HepG2 (cell line): ENCODE data around the gene JKAMP. TPM values are rescaled to one million over a fixed set of nuclear protein-coding genes. Genes with fewer than 3 reads are reported as not detected.

Experiments used
- ATF1 ChIP-seq: IDR thresholded peaks from 2 replicates; pipeline ENCODE4 v1.6.1; 2016; ENCODE audit warnings: mild to moderate bottlenecking, control low read depth
- CBX1 ChIP-seq: IDR thresholded peaks from one replicate; pipeline ENCODE4 v1.6.1; 2016; ENCODE audit warnings: antibody characterized with exemption, low read depth
- NR2F2 ChIP-seq: IDR thresholded peaks from 2 replicates; pipeline ENCODE4 v1.6.1; 2012; ENCODE audit warnings: low read depth, inconsistent platforms, borderline replicate concordance
- RXRA ChIP-seq: sonication (generic); formaldehyde crosslinking; IDR thresholded peaks from 2 replicates; pipeline ENCODE4 v1.5.1; 2020; ENCODE audit warnings: missing genetic modification reagents
- ZFX ChIP-seq: sonication (generic); formaldehyde crosslinking; IDR thresholded peaks from 2 replicates; pipeline ENCODE4 v1.4.0; 2020; ENCODE audit warnings: mild to moderate bottlenecking, low read depth, missing genetic modification reagents, moderate library complexity
- polyA plus RNA-seq, 8 experiments: library from polyadenylated mRNA; depleted of rRNA in 3 of 8; stranded (reverse) in 7 of 8; unstranded in 1 of 8; fragments of >200 nt; fragmentation: Illumina TruSeq in 4 of 8; extraction: Trizol in 4 of 8; gene quantifications; 2 replicates each; pipeline versions ENCODE4 v1.2.1 to v1.2.3, GENCODE V29; 2011 to 2016; ENCODE audit warnings: low read depth in 4 of 8, missing spikeins in 1 of 8, mixed read lengths in 1 of 8; ENCODE audit not compliant: insufficient read depth in 1 of 8
- total RNA-seq, 5 experiments: library from RNA; depleted of rRNA; stranded (reverse); fragments of >200 nt; fragmentation: Illumina TruSeq; extraction: Trizol; gene quantifications; 2 replicates each; pipeline ENCODE4 v1.2.3, GENCODE V29; 2016; ENCODE audit warnings: low read depth in 1 of 5
- TF ChIP-seq, protein P1 (sequence below): sonication (generic); formaldehyde crosslinking; IDR thresholded peaks from 2 replicates; pipeline ENCODE4 v1.4.0; 2020; ENCODE audit warnings: missing genetic modification reagents, mild to moderate bottlenecking, borderline replicate concordance
- TF ChIP-seq, protein P2 (sequence below): sonication (generic); formaldehyde crosslinking; conservative IDR thresholded peaks from 2 replicates; pipeline ENCODE4 v1.4.0; 2020; ENCODE audit warnings: missing genetic modification reagents

The JKAMP gene
- total and polyA plus RNA-seq, 2 of the 13 experiments (the other 11 are each of a cell fraction or from before 2014, with no cell fraction given), result 56.4 to 135 TPM

DNA sequence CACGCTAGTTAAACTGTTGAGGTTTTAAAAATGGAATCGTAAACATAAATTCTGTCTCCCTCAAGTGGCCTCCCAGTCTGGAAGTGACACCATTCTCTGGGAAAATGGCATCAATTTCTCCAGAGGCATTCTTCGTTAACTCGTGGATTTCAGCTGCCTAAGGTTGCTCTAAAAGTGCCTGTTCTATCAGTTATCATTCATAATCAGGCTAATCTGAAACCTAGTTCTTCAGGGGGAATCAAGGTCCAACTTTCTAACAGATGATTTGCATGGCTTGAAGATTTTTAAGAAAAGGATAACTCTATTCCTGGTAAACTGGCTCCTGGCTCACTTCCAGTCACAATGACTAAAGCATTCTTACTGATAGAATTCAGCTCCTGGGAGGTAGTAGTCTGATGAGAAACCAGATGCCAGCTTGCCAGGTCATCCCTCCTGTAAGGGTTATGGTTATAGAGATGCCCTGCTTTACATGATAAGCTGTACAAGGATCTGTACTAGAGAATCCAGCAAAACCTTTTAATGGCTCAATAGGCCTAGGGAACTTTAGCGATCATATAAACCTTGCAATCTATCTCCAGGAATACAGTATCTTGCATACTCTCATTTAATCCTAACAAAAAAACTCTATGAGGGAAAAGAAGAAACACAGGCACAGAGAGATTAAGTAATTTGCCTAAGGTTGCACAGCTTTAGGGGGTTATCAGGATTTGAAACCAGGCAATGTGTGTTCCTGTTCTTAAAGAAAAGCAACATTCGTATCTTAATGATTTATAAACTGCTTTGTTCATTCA is 1.6 kb upstream of the JKAMP start (continued):
- TF ChIP-seq, protein P1, sequence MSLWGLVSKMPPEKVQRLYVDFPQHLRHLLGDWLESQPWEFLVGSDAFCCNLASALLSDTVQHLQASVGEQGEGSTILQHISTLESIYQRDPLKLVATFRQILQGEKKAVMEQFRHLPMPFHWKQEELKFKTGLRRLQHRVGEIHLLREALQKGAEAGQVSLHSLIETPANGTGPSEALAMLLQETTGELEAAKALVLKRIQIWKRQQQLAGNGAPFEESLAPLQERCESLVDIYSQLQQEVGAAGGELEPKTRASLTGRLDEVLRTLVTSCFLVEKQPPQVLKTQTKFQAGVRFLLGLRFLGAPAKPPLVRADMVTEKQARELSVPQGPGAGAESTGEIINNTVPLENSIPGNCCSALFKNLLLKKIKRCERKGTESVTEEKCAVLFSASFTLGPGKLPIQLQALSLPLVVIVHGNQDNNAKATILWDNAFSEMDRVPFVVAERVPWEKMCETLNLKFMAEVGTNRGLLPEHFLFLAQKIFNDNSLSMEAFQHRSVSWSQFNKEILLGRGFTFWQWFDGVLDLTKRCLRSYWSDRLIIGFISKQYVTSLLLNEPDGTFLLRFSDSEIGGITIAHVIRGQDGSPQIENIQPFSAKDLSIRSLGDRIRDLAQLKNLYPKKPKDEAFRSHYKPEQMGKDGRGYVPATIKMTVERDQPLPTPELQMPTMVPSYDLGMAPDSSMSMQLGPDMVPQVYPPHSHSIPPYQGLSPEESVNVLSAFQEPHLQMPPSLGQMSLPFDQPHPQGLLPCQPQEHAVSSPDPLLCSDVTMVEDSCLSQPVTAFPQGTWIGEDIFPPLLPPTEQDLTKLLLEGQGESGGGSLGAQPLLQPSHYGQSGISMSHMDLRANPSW (CRISPR knock-in tag), result no peak
- TF ChIP-seq, protein P2, sequence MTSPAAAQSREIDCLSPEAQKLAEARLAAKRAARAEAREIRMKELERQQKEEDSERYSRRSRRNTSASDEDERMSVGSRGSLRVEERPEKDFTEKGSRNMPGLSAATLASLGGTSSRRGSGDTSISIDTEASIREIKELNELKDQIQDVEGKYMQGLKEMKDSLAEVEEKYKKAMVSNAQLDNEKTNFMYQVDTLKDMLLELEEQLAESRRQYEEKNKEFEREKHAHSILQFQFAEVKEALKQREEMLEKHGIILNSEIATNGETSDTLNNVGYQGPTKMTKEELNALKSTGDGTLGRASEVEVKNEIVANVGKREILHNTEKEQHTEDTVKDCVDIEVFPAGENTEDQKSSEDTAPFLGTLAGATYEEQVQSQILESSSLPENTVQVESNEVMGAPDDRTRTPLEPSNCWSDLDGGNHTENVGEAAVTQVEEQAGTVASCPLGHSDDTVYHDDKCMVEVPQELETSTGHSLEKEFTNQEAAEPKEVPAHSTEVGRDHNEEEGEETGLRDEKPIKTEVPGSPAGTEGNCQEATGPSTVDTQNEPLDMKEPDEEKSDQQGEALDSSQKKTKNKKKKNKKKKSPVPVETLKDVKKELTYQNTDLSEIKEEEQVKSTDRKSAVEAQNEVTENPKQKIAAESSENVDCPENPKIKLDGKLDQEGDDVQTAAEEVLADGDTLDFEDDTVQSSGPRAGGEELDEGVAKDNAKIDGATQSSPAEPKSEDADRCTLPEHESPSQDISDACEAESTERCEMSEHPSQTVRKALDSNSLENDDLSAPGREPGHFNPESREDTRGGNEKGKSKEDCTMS, result no peak
- 0 out of 2 replicates have a peak, but pooled peaks have one; percentile 2 for TF ChIP-seq NR2F2
- TF ChIP-seq CBX1, result no peak
- no peak for TF ChIP-seq ZFX (CRISPR knock-in tag)
- no peak for TF ChIP-seq ATF1 (CRISPR knock-in tag)
- TF ChIP-seq RXRA (CRISPR knock-in tag), result no peak
